GM21447 (cell line): ENCODE data around the gene MLXIP.
"Not testable (repeated sequence)": the region's sequence is repeated elsewhere in the genome, so short reads cannot be mapped to it uniquely, and the experiment has no call there.

ENCODE experiments used
- ATAC-seq: cut with Tn5 transposase; IDR thresholded peaks from one replicate; pipeline ENCODE4 v1.9.1; 2021; ENCODE audit not compliant: unreplicated experiment

The MLXIP gene

DNA sequence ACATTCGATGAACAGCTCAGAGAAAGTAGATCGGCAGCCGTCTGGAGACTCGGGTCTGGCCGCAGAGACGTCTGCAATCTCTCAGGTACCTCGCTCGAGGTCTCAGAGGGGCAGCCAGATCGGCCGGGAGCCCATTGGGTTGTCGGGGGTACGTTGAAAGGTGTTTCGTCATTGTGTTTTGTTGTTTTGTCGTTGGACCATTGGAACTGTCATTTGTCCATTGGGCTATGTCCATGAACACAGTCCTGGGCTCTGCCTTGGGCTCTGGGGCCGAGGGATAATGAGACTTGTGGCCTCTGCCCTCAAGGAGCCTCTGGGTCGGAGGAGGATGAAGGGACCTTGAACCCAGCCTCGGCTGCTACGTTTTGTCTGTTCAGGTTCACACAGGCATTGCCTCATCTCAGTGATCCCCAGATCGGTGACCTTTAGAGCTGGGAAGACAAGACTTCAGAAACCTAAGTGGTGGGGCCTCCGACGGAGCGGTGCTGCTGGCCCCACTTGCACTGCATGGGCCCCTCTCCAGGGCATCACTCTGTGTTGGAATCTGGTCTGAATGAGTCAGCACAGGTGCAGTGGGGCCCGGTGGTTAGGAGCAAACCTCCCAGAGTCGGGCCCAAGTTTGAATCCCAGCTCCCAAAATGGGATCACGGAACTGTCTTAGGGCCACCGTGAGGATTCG is 23.6 kb upstream of the MLXIP start:
- ATAC-seq: no peak

DNA sequence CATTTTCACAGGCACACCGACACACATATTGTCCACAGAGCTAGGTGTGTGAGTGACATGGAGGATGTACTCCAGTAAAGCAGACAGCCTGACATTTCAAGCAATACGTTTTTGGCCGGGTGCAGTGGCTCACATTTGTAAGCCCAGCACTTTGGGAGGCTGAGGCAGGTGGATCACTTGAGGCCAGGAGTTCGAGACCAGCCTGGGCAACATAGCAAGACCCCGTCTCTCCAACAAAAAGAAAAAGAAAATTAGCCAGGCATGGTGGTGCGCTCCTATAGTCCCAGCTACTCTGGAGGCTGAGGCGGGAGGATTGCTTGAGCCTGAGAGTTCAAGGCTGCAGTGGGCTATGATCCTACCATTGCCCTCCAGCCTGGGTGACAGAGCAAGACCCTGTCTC is 22.1 kb upstream of the MLXIP start:
- ATAC-seq: not testable (repeated sequence)

DNA sequence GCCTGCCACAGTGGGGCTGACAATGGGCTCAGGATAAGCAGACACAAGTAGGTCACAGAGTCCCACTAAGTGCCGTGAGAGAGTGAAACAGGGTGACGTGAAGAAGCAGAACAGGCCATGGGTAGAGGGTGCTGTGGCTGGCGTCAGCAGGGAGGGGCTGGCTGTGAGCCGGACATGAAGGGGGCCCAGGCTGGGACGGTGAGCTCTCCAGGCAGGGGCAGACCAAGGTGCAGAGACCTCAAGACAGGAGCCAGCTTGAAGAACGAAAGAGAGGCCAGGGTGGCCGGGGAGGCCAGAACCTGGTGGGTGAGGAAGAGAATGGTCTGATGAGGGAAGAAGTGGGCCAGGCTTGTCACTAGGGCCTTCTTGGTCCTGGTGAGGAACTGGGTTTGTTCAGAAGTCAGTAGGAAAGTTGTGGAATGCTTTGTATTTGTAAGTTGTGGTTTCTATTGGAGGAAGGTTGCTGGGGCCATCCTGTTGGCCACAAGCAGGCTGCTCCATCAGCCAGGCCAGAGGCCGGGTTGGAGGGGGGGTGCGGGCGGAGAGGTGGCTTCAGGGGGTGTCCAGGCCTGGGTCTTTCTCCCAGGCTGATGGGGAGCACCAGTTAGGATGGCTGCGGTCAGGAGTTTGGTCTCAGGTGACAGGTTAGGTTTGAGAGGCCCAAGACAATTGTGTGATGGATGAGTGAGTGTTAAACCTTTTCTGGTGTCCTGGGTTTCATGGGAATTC is 21.4 kb upstream of the MLXIP start:
- ATAC-seq: no peak

DNA sequence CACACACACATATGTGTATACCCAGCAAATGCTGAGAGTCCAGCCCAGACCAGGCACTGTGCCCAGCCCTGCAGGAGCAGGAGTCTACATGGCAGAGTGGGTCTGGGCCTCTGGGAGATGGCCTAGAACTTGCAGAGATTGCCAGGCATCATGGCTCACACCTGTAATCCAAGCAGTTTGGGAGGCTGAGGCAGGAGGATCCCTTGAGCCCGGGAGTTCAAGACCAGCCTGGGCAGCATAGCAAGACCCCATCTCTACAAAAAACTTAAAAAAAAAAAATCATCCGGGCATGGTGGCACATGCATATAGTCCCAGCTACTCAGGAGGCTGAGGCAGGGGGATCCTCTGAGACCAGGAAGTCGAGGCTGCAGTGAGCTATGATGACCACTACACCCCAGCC is 20.8 kb upstream of the MLXIP start:
- ATAC-seq: no peak

DNA sequence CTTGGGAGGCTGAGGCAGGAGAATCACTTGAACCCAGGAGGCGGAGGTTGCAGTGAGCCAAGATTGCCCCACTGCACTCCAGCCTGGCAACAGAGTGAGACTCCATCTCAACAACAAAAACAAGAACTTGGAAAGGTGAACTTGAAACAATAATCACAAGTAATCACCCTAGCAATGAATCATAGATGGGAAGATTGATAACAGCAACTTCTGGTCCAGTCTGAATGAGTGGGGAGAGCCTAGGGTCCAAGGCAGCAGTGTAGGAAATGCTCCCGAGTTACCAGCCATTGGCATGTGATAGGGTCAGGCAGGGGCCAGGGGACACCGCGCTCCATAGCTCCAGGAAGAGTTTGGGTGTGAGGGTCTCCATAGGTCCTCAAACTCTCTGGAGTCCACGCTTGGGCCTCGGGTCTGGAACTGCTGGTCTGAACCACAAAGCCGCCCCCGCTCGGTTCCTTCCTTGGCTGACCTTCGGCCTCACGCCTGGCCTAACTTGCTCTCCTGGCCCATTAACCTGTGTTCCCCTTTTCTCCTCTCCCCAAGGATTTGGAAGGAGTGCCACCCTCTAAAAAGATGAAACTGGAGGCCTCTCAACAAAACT is 19.9 kb upstream of the MLXIP start:
- no peak for ATAC-seq

DNA sequence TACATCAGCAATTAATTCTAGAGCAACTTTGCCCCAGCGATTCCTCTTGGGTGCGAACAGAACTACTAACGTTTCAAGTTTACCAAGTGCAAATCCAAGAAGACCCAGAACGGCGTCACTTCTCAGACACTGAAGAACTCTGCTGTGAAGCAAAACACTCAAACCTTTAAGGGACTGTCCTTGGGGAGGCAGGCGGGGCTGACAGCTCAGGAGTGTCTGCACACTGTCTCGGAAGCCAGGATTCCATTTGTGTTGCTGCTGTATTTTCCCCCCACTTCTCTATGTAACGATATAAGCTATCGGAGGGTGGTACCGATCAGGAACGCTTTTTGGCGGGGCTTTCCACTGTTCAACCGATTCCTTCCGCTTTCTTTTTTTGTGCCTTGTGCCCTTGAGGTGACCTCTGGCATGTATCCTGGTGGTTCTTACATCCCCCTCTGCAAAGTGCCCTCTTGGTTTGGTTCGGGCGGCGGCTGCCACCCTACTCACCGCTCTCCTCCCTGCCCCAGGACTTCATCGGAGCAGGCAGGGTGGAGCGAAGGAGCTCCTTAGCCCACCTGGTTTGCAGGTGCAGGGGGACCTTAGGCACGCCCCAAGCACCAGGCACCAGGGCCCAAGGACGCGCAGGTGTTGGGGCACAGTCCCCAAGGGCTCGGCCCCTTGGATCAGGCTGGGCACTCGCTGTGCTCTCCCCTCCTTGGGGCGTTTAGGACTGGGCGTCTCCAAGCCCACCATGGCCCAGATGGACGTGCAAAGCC is 19.2 kb upstream of the MLXIP start:
- no peak for ATAC-seq

DNA sequence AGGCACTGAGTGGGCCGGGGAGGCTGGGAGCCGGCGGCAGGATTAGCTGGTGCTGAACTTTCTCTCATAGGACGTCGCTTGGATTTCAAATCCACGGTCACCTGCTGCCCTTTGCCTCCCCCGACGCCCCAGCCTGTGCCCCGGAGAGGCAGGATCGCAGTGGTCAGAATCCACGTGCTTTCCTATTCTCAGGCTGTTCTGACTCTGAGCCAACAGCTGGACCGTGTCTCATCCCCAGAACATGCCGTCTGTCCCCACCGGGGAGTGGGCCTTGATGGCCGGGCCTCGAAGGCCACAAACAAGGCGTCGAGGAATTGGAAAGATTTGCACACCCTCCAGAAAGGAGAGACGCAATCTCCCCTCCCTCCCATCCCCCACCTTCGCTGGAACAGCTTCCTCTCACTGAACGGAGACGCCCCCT is 18.5 kb upstream of the MLXIP start:
- no peak for ATAC-seq

DNA sequence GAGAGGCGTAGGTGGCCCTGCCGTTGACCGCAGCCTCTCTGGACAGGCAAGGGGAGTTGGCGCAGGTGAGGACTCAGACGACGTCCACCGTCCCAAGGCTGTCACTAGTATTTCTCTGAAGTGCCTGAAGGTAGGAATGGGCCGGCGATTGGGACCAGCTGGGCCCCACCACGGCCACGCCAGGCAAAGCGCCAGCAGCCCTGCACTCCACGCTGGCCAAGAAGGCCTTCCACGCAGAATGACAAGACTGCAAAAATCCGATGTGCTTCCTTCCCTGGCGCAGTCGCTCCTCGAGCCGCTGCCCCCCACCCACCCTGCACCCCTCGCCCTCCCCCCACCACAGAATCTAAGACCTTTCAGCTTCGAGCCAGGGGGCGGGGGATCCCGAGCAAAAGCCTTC is 17.3 kb upstream of the MLXIP start:
- ATAC-seq: no peak

DNA sequence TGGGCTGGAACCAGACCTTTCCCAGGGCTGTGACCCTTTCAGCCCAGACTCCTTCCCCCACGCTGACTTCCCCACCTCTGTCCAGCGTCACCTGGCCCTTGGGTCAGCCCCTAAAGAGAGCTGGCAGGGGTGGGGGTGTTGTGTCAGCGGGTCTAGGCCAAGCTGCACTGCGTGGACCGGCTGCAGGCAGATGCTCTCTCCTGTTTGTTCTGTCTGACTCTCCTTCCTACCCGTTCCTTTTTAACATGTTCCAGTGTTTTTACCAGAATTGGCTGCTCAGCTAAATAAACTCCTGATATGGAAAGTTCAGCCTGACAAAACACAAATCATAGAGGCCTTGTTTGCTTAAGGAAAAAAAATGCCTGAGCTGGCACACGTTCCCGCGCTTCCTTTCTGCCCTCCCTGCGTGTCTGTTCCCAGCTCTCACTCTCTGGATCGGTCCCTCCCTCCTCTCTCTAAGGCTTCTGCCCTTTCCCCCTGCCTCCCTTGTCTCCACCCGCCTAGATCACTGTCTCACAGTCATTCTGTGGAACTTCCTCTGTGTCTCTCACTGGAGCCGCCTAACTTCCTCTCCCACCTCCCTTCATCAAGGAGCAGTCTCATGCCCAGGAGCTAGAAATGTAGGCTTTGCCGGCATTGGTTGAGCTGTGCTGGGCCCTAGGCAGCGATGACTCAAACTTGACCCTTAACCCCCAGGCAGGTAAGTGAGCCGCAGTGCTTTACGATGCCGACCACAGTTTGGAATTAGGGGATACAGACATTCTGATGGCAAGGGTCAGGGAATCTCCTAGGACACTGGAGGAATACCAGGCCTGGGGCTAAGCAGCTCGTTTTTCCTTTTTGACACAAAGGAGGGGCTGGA is 15.5 kb upstream of the MLXIP start:
- no peak for ATAC-seq

DNA sequence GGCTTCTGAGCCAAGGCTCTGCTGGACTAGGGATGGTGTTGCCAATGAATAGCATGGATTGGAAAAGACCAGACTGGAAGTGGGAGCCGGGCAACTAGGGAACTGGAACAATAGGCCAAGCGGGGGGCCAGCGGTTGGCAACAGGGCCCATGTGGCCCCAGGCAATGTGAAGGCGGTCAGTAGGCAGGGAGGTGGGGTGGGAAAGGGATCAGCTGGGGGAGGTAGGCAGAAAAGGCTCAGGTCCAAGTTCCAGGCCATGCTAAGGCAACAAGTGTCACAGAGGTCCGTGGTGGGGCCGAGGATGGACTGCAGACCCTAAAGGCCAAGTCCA is 14.9 kb upstream of the MLXIP start:
- no peak for ATAC-seq

DNA sequence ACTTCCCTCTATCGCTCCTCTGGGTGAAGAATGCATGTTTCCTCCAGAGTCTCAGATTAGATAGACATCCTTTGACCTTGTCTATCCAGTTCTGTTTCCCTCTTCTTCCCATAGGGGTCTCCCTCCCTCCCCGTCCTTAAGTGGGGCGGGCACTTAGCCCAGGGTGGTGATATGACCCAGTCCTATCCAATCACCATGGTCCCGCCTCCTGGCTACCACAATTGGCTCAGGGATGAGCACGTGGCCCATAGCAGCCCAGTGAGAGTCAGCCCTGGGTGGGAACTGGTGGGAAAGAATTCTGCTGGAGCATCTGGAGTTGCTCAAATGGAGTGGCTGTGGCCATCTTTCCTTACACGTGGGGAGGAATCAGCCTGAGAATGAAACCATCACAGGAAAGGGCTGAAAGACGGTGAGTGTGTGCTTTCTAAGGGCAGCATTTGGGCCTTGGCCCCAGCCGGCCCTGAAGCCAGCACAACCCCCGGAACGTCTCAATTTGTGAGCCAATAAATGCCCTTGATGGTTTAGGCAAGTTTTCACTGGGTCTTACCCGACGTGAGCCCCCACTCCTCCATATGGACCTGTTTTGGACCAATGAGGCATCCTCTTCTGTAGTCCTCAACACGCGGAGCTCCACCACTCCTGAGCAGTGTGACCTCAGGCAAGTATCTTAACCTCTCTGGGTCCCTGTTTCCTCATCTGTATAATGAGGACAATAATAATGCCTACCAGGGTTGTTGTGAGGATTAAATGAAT is 14.4 kb upstream of the MLXIP start:
- ATAC-seq: no peak

DNA sequence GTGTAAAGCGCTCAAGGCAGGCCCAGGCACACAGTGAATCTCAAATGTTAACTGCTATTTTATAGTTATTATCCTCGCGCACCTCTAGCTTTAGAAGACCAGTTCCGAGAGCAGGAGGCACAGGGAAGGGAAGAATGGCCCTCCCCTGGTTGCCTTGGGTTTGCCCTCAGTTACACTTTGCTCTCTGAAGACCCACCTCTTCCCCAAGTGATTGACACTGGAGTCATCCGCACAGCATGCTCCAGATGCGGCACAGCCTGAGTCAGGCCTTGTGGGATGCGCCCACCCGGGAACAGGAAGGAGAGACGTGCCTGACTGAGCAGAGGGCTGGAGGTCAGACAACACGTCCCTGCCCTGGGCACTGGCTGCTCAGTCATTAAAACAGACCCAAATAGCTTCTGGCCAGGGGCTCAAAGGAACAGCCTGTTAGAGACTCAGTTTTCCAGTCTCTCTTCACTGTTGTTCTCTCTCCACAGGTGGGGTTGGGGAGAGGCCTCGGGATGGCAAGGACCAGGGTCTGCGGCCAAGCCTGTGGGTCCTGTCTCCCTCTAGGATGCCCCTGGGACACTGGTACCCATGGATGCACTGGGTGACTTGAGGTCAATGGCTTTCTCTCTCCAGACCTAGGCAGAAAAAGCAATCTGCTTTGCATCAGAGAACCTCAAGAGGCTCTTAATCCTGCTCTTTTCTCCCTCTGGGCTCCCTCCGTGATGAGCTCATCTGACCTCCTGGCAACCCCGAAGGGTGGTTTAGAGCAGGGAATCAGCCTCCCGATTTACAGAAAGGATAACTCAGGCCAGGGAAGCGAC is 13.6 kb upstream of the MLXIP start:
- no peak for ATAC-seq

DNA sequence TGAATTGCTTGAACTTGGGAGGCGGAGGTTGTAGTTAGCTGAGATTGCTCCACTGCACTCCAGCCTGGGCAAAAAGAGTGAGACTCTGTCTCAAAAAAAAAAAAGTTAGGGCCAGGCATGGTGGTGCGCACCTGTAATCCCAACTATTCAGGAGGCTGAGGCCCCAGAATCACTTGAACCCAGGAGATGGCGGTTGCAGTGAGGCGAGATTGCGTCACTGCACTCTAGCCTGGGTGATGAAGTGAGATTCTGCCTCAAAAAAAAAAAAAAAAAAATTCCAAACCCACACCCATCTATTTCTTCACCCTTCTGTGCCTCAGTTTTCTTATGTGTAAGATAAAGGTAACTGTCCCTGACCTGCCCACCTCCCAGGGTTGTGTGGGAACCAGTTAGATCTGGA is 11.0 kb upstream of the MLXIP start:
- no peak for ATAC-seq

DNA sequence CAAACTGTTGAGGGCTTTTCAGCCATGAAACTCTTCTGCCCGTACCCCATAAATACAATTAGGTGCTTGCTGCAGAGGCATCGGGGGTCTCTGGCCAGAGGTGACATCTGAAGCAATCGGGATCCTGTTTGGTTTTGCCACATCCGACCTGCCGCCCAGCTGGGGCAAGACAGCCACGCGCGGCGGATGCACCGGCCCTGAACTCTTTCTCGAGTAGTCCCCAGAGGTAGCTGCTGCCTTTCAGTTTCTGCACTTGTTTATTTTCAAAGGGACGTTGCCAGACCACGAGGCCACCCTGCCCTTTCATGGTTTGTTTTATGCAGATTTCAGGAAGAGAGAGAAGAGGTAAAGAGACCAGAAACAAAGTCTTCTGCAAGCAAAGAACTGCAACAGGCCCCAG is 10.6 kb upstream of the MLXIP start:
- peak; percentile 95 for ATAC-seq

DNA sequence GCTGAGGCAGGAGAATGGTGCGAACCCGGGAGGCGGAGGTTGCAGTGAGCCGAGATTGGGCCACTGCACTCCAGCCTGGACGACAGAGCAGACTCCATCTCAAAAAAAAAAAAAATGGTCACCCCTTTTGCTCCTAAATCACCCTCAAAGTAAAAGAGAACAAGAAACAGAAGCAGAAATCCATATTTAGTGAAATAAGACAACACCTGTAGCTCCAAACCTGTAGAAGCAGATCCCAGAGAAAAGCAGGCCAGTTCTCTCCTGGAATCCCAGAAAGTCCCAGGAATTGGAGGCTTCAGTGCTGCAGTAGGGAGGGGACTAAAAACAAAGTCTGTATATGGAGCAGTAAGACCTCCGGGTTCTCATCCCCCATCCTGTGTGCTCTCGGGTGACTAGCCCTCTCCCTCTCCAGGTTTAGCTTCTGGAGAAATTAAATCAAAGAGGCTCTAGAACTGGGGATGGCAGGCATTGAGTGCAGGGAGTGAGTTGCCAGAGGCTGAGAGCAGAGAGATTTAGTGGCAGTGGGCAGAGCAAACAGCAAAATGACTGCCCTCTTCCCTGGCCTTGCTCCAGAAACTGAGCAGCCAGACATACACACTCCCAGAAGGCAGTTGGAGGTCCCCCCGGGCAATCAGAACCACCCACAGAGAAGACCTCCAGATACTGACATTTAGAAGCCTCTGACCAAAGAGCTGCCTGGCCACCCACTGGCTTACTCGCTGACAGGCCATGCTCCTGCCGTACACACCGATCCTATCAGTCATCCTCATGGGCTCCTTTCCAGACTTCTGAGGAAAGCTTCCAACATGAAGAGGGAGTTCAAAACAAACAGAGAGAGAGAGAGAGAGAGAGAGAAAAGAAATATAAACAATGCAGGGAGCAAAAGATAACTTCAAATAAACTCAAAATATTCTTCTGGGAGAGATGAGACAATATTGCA is 6.3 kb upstream of the MLXIP start:
- no peak for ATAC-seq

DNA sequence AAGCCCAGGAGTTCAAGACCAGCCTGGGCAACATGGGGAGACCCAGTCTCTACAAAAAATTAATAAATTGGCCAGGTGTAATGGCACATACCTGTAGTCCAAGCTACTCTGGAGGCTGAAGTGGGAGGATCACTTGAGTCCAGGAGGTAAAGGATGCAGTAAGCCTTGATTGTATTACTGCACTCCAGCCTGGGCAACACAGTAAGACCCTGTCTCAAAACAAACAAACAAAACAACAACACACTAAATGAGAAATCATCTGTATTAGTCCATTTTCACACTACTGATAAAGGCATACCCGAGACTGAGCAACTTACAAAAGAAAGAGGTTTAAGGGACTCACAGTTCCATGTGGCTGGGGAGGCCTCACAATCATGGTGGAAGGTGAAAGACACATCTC is 4.7 kb upstream of the MLXIP start:
- no peak for ATAC-seq

DNA sequence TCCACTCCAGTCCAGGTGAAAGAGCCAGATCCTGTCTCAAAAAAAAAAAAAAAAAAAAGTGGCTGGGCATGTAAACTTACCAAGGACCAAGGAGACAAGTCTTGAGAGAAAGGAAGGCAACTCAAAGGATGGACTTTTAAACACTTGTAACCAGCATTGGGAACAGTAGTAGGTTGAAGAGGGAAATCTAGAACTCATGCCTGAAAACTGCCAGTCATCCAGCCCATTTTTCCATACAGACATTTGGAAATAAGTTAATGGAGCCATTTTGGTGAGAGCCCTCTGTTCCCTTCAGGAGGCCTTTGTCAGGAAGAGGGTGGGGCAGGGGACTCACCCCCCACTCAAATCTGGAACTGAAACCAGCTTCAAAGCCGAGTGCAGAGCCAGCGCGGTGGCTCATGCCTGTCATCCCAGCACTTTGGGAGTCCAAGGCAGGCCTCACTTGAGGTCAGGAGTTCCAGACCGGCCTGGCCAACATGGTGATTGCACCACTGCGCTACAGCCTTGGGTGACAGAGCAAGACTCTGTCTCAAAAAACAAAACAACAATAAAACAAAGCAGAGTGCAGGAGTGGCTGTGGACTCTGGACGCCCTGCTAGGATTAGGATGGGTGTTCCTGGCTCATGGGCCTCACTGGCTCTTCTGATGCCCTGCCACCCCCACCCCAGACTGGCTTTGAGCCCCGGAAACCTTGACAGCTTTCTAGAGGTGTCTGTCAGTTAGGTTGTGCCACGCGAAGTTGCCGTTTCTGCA is 1.6 kb upstream of the MLXIP start:
- ATAC-seq: no peak
